HCT116 (cell line): ENCODE measurements around the gene STYXL1. TPM values are rescaled to one million over a fixed set of nuclear protein-coding genes. Genes with fewer than 3 reads are reported as not detected.

Experiments
- ATAC-seq: fragments of 200-7000 bp; cut with Tn5 transposase; 2 replicates; pipeline ENCODE4 v1.9.1; 2020; ENCODE audit warnings: mild to moderate bottlenecking, moderate library complexity
- BruUV-seq: library from RNA; stranded (reverse); fragments of 400-500 nt; replicated peaks from 2 replicates; lab custom pipeline; 2021; lab: Mats Ljungman, UMichigan
- CTCF ChIA-PET: fragments of 300-600 bp; sonication (Branson Sonifier 250); formaldehyde crosslinking; loops from one replicate; lab custom pipeline; 2021; ENCODE audit warnings: antibody characterized with exemption; lab: Charles Lee
- POLR2A ChIA-PET: fragments of 300-600, 350-600 bp; sonication (Branson Sonifier 250); formaldehyde crosslinking; loops from one replicate; lab custom pipeline; 2021; ENCODE audit warnings: antibody characterized with exemption; lab: Charles Lee
- RAD21 ChIA-PET, 2 experiments: fragments of 300-600 bp; sonication (Branson Sonifier 250); formaldehyde crosslinking; loops; one replicate each; lab custom pipeline; 2023; ENCODE audit warnings: low total read pairs in 2 of 2; ENCODE audit not compliant: uncharacterized antibody in 2 of 2, unreplicated experiment in 2 of 2, low non-redundant PET in 1 of 2; lab: Charles Lee
- DNase-seq: peaks from one replicate; pipeline ENCODE4 v3.0.0-alpha.2; 2010; ENCODE audit warnings: low read depth, low spot score
- H2AFZ ChIP-seq: fragments of 200-600 bp; shearing (Covaris generic), sonication (generic); 2 replicates; pipeline ENCODE4 v1.6.1; 2017; ENCODE audit warnings: low read depth, mixed run types, mixed read lengths, antibody characterized with exemption, low read length; ENCODE audit not compliant: poor library complexity, severe bottlenecking
- H3K27ac ChIP-seq: 2 replicates; pipeline ENCODE4 v1.5.1; 2012; ENCODE audit warnings: low read depth, low read length
- H3K27me3 ChIP-seq: fragments of 200-600 bp; sonication (generic); 2 replicates; pipeline ENCODE4 v1.6.1; 2016; ENCODE audit warnings: mixed run types, low read length, mixed read lengths; ENCODE audit not compliant: insufficient read depth
- H3K36me3 ChIP-seq, 2 experiments: fragments of 200-500 bp in 1 of 2; fragments of 200-600 bp in 1 of 2; sonication (Bioruptor generic) in 1 of 2; sonication (generic) in 1 of 2; 2 replicates each; pipeline versions ENCODE4 v1.5.1 to v1.6.1; 2014 to 2016; ENCODE audit warnings: low read length in 2 of 2, inconsistent platforms in 1 of 2, mixed read lengths in 1 of 2, mixed run types in 1 of 2; ENCODE audit not compliant: insufficient read depth in 2 of 2, control insufficient read depth in 1 of 2
- H3K4me1 ChIP-seq, 2 experiments: fragments of 200-600 bp in 1 of 2; sonication (generic) in 1 of 2; 2 replicates each; pipeline versions ENCODE4 v1.5.1 to v1.6.1; 2012 to 2017; ENCODE audit warnings: low read length in 2 of 2, inconsistent platforms in 1 of 2, mild to moderate bottlenecking in 1 of 2, mixed read lengths in 1 of 2, mixed run types in 1 of 2, moderate library complexity in 1 of 2; ENCODE audit not compliant: insufficient read depth in 2 of 2, control insufficient read depth in 1 of 2
- H3K4me2 ChIP-seq: fragments of 200-600 bp; sonication (generic); 2 replicates; pipeline ENCODE4 v1.6.1; 2017; ENCODE audit warnings: mixed run types, low read length, mixed read lengths
- H3K4me3 ChIP-seq, 2 experiments: fragments of 200-600 bp in 1 of 2; sonication (generic) in 1 of 2; replicated peaks in 1 of 2; 2 replicates each; pipeline ENCODE4 v1.5.1; 2011 to 2016; ENCODE audit warnings: low read length in 2 of 2, control low read depth in 1 of 2, low read depth in 1 of 2, mild to moderate bottlenecking in 1 of 2, mixed read lengths in 1 of 2, mixed run types in 1 of 2
- H3K79me2 ChIP-seq: fragments of 200-600 bp; sonication (generic); 2 replicates; pipeline ENCODE4 v1.6.1; 2017; ENCODE audit warnings: mild to moderate bottlenecking, mixed run types, low read length, moderate library complexity, mixed read lengths; ENCODE audit not compliant: insufficient read depth
- H3K9ac ChIP-seq: fragments of 200-600 bp; sonication (generic); 2 replicates; pipeline ENCODE4 v1.6.1; 2016; ENCODE audit warnings: low read length, mixed read lengths
- H3K9me2 ChIP-seq: fragments of 200-600 bp; sonication (generic), shearing (Covaris generic); 2 replicates; pipeline ENCODE4 v1.6.1; 2017; ENCODE audit warnings: mixed run types, mild to moderate bottlenecking, moderate library complexity; ENCODE audit not compliant: insufficient read depth
- H3K9me3 ChIP-seq, 2 experiments: fragments of 200-500 bp in 1 of 2; fragments of 200-600 bp in 1 of 2; sonication (Bioruptor generic) in 1 of 2; sonication (generic) in 1 of 2; 2 replicates each; pipeline ENCODE4 v1.6.1; 2014 to 2017; ENCODE audit warnings: low read length in 2 of 2, mixed read lengths in 2 of 2, inconsistent platforms in 1 of 2, low read depth in 1 of 2, mild to moderate bottlenecking in 1 of 2, mixed run types in 1 of 2, moderate library complexity in 1 of 2; ENCODE audit not compliant: control insufficient read depth in 1 of 2, insufficient read depth in 1 of 2
- H4K20me1 ChIP-seq: fragments of 200-600 bp; sonication (generic), shearing (Covaris generic); 2 replicates; pipeline ENCODE4 v1.6.1; 2017; ENCODE audit warnings: mixed run types, mild to moderate bottlenecking, moderate library complexity; ENCODE audit not compliant: insufficient read depth
- CBX3 ChIP-seq: IDR thresholded peaks from 2 replicates; pipeline ENCODE4 v1.6.1; 2012; ENCODE audit warnings: low read depth
- CEBPB ChIP-seq: IDR thresholded peaks from 2 replicates; pipeline ENCODE4 v1.6.1; 2012; ENCODE audit warnings: low read depth
- ELF1 ChIP-seq: IDR thresholded peaks from 2 replicates; pipeline ENCODE4 v1.6.1; 2012; ENCODE audit warnings: low read depth, borderline replicate concordance
- JUND ChIP-seq: IDR thresholded peaks from 2 replicates; pipeline ENCODE4 v1.6.1; 2012
- POLR2AphosphoS5 ChIP-seq: IDR thresholded peaks from 2 replicates; pipeline ENCODE4 v1.6.1; 2011; ENCODE audit warnings: mild to moderate bottlenecking, low read depth, low read length, moderate library complexity
- REST ChIP-seq: IDR thresholded peaks from 2 replicates; pipeline ENCODE4 v1.6.1; 2012; ENCODE audit warnings: low read depth
- intact Hi-C: fragments of 100-400 bp; cut with micrococcal nuclease; formaldehyde crosslinking; loops from 2 replicates; pipeline ENCODE4 v1.10.0; 2022
- total RNA-seq: library from RNA; stranded (reverse); gene quantifications from one replicate; pipeline ENCODE4 v1.2.1, GENCODE V29; 2021; ENCODE audit not compliant: unreplicated experiment

The STYXL1 gene
- total RNA-seq, 1 experiment from 2014 or later, result 32.5 TPM

- BruUV-seq, result no TSS peak
- RAD21 ChIA-PET, result no interaction called here
These were observed 94.4 kb downstream of the STYXL1 start for GRCh38 chr7:75953431-75953830.

More at GRCh38 chr7:75953431-75953830, 94.4 kb downstream of the STYXL1 start:
- Histone ChIP-seq H3K79me2 (peaks cover 3% of the 10 kb centered on the region; the same call in 1 of the 2 replicates), H3K27me3 (no peaks in the 10 kb centered on the region), H3K9ac (no peak overlapping the region), H3K4me2 (no peak overlapping the region), H3K36me3 (peaks cover 10 to 13% of the 10 kb centered on the region in 2 experiments; a peak in 3 of 4 replicates), H3K27ac (no peak overlapping the region), H3K4me1 (peaks cover 13 to 23% of the 10 kb centered on the region in 2 experiments; a peak in 3 of 4 replicates), H4K20me1 (no peaks in the 10 kb centered on the region), H3K9me2 (no peaks in the 10 kb centered on the region), H3K4me3 (no peak overlapping the region), H2AFZ (no peak overlapping the region), H3K9me3 (no peaks in the 10 kb centered on the region)
- CTCF ChIA-PET, result no interaction called here
- no peak for ATAC-seq
- POLR2A ChIA-PET, result no interaction called here
- no peak for DNase-seq
- intact Hi-C loops, result no loop called here
- TF ChIP-seq POLR2AphosphoS5 (no peak), JUND (no peak), ELF1 (no peak), CEBPB (no peak), CBX3 (no peak), REST (no peak)
